GM20000 (cell line): Measurements from ENCODE around the gene INPP5A.

Experiments used
- DNase-seq: peaks from one replicate; pipeline ENCODE4 v3.0.0; 2012; ENCODE audit warnings: low spot score
- CTCF ChIP-seq: IDR thresholded peaks from 2 replicates; pipeline ENCODE4 v1.5.1; 2012; ENCODE audit warnings: mild to moderate bottlenecking, control low read depth; ENCODE audit errors: extremely low read depth, missing control alignments

The INPP5A gene

GRCh38 chr10:132728321-132728720 is 190.7 kb downstream of the INPP5A start:
- TF ChIP-seq CTCF: no peak
- no peak for DNase-seq

- TF ChIP-seq CTCF: no peak
Measured at GRCh38 chr10:132728741-132729140, 191.2 kb downstream of the INPP5A start.

GRCh38 chr10:132729810-132730572 is 192.4 kb downstream of the INPP5A start:
- no peak for DNase-seq
- TF ChIP-seq CTCF: no peak

More at GRCh38 chr10:132728741-132729140, 191.2 kb downstream of the INPP5A start:
- no peak for DNase-seq

- no peak for TF ChIP-seq CTCF
- DNase-seq: no peak
Measured at GRCh38 chr10:132730573-132730953, 193.0 kb downstream of the INPP5A start.

GRCh38 chr10:132732518-132732917 is 194.9 kb downstream of the INPP5A start:
- no peak for DNase-seq
- no peak for TF ChIP-seq CTCF

GRCh38 chr10:132733926-132734325 is 196.3 kb downstream of the INPP5A start:
- no peak for DNase-seq
- no peak for TF ChIP-seq CTCF

GRCh38 chr10:132735341-132735775 is 197.8 kb downstream of the INPP5A start:
- no peak for DNase-seq
- no peak for TF ChIP-seq CTCF
